Gastrocnemius medialis (tissue), 4 donors: ENCODE results near the gene CD5L.

Experiments
- POLR2A ChIP-seq, 2 donors: fragments of 450-650 bp; IDR thresholded peaks; one replicate each; pipeline ENCODE4 v1.6.1; 2017; ENCODE audit warnings: antibody characterized with exemption in 2 of 2, mild to moderate bottlenecking in 2 of 2, moderate library complexity in 2 of 2
- TF ChIP-seq, protein P1 (sequence below), 5 experiments: fragments of 450-650 bp in 3 of 5; fragments of 200-600 bp in 2 of 5; sonication (generic) in 2 of 5; IDR thresholded peaks in 4 of 5; conservative IDR thresholded peaks in 1 of 5; 1 replicate in 4 of 5; 2 replicates in 1 of 5; pipeline ENCODE4 v1.5.1; 2016 to 2019; ENCODE audit warnings: antibody characterized with exemption in 5 of 5, mild to moderate bottlenecking in 3 of 5, moderate library complexity in 3 of 5

GRCh38 chr1:157806431-157807149 is 35.0 kb downstream of the CD5L start:
- TF ChIP-seq, protein P1, sequence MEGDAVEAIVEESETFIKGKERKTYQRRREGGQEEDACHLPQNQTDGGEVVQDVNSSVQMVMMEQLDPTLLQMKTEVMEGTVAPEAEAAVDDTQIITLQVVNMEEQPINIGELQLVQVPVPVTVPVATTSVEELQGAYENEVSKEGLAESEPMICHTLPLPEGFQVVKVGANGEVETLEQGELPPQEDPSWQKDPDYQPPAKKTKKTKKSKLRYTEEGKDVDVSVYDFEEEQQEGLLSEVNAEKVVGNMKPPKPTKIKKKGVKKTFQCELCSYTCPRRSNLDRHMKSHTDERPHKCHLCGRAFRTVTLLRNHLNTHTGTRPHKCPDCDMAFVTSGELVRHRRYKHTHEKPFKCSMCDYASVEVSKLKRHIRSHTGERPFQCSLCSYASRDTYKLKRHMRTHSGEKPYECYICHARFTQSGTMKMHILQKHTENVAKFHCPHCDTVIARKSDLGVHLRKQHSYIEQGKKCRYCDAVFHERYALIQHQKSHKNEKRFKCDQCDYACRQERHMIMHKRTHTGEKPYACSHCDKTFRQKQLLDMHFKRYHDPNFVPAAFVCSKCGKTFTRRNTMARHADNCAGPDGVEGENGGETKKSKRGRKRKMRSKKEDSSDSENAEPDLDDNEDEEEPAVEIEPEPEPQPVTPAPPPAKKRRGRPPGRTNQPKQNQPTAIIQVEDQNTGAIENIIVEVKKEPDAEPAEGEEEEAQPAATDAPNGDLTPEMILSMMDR (IDR thresholded peaks at IDR 0.05 in 4 of 5, conservative IDR thresholded peaks at IDR 0.05 in 1 of 5), result no peak
- no peak for TF ChIP-seq POLR2A (IDR thresholded peaks at IDR 0.05)
